Left lung (tissue), 14 donors: ENCODE measurements around the gene TECPR1. TPM values are rescaled to one million over a fixed set of nuclear protein-coding genes. Genes with fewer than 3 reads are reported as not detected.
A peak's percentile ranks its signal among the peaks of the same experiment; 100 is the strongest.

Source experiments
- ATAC-seq: fragments of 200-7000 bp; cut with Tn5 transposase; one replicate; pipeline ENCODE4 v1.9.1; 2020; ENCODE audit warnings: moderate library complexity
- DNase-seq, 4 donors: peaks; one replicate each; pipeline ENCODE4 v3.0.0-alpha.2; 2013 to 2020
- H3K27ac ChIP-seq, 2 donors: fragments of 200-600 bp; sonication (generic) in 1 of 2; one replicate each; pipeline versions ENCODE4 v1.5.0 to v1.8.0; 2020 to 2021
- H3K27me3 ChIP-seq, 2 donors: fragments of 200-600 bp; sonication (generic) in 1 of 2; one replicate each; pipeline versions ENCODE4 v1.5.0 to v1.8.0; 2020 to 2021
- H3K36me3 ChIP-seq, 2 donors: fragments of 200-600 bp; sonication (generic) in 1 of 2; one replicate each; pipeline versions ENCODE4 v1.5.0 to v1.8.0; 2020 to 2021
- H3K4me1 ChIP-seq, 2 donors: fragments of 200-600 bp; one replicate each; pipeline ENCODE4 v1.8.0; 2021
- H3K4me3 ChIP-seq, 2 donors: fragments of 200-600 bp; sonication (generic) in 1 of 2; one replicate each; pipeline versions ENCODE4 v1.5.0 to v1.8.0; 2020 to 2021; ENCODE audit warnings: mild to moderate bottlenecking in 1 of 2
- H3K9me3 ChIP-seq, 2 donors: fragments of 200-600 bp; sonication (generic) in 1 of 2; one replicate each; pipeline versions ENCODE4 v1.5.0 to v1.8.0; 2020 to 2021
- intact Hi-C, 2 donors: fragments of 100-400 bp; cut with DNase I; formaldehyde crosslinking; loops; one replicate each; pipeline versions ENCODE4 v1.11.2 to v1.14.2; 2022
- long read RNA-seq, 12 donors: library from polyadenylated mRNA in 2 of 12; unstranded in 2 of 12; transcript quantifications; one replicate each; pipeline ENCODE4 v2.0.0 and lab custom pipeline, GENCODE V29; 2019 to 2026
- polyA plus RNA-seq, 6 donors: library from polyadenylated mRNA; unstranded; fragments of 120-200 nt; gene quantifications; one replicate each; pipeline ENCODE4 v1.2.1, GENCODE V29; 2013; ENCODE audit not compliant: insufficient read length in 6 of 6
- total RNA-seq, 2 donors: library from RNA; stranded (reverse); fragmentation: NEBNext Ultra II Directional; extraction: Animal tissue kit (Norgen Biotek cat#: 25700); gene quantifications; one replicate each; pipeline ENCODE4 v1.2.1, GENCODE V29; 2021
- TF ChIP-seq, protein P1 (sequence below), 2 donors: fragments of 200-600 bp; sonication (generic) in 1 of 2; IDR thresholded peaks; one replicate each; pipeline versions ENCODE4 v1.5.0 to v1.8.0; 2021; ENCODE audit warnings: antibody characterized with exemption in 2 of 2
- donor health status: DM: no; HTN: yes; CAD: no.
- donor health status: DM: no; HTN: no; CAD: no.

TECPR1 gene, protein sequence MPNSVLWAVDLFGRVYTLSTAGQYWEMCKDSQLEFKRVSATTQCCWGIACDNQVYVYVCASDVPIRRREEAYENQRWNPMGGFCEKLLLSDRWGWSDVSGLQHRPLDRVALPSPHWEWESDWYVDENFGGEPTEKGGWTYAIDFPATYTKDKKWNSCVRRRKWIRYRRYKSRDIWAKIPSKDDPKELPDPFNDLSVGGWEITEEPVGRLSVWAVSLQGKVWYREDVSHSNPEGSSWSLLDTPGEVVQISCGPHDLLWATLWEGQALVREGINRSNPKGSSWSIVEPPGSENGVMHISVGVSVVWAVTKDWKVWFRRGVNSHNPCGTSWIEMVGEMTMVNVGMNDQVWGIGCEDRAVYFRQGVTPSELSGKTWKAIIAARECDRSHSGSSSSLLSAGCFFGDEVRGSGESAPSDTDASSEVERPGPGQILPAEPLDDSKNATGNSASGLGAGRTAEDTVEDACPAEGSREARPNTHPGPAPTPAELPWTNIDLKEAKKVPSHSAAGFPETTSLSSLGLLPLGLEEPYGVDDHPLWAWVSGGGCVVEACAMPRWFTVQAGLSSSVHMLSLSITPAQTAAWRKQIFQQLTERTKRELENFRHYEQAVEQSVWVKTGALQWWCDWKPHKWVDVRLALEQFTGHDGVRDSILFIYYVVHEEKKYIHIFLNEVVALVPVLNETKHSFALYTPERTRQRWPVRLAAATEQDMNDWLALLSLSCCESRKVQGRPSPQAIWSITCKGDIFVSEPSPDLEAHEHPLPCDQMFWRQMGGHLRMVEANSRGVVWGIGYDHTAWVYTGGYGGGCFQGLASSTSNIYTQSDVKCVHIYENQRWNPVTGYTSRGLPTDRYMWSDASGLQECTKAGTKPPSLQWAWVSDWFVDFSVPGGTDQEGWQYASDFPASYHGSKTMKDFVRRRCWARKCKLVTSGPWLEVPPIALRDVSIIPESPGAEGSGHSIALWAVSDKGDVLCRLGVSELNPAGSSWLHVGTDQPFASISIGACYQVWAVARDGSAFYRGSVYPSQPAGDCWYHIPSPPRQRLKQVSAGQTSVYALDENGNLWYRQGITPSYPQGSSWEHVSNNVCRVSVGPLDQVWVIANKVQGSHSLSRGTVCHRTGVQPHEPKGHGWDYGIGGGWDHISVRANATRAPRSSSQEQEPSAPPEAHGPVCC
- total RNA-seq (10 to 100 TPM; 40.0 to 67.4 TPM), polyA plus RNA-seq (10 to 100 TPM; 24.5 to 36.1 (median 27.6) TPM)
- long read RNA-seq, donor 1, partial matches to known transcripts = 567 of 567 reads
- long read RNA-seq, donor 1, other reads (novel, unspliced or antisense) = 0 of 567 reads
- long read RNA-seq, donor 2, partial matches to known transcripts = 0 of 1 reads
- long read RNA-seq, donor 2, other reads (novel, unspliced or antisense) = 0 of 1 reads
- long read RNA-seq, donor 3, partial matches to known transcripts = 0 of 1 reads
- long read RNA-seq, donor 3, other reads (novel, unspliced or antisense) = 0 of 1 reads
- long read RNA-seq, donor 4, full-length matches to known transcripts = 1 of 5 reads
- long read RNA-seq, donor 4, partial matches to known transcripts = 2 of 5 reads
- long read RNA-seq, donor 4, other reads (novel, unspliced or antisense) = 2 of 5 reads
- long read RNA-seq, donor 5, partial matches to known transcripts = 0 of 1 reads
- long read RNA-seq, donor 5, other reads (novel, unspliced or antisense) = 0 of 1 reads
- long read RNA-seq, donor 6, partial matches to known transcripts = 13 of 13 reads
- long read RNA-seq, donor 6, other reads (novel, unspliced or antisense) = 0 of 13 reads
- long read RNA-seq, donor 7 = 0 reads
- long read RNA-seq, donor 8, full-length matches to known transcripts = 4 of 472 reads
- long read RNA-seq, donor 8, partial matches to known transcripts = 44 of 472 reads
- long read RNA-seq, donor 8, other reads (novel, unspliced or antisense) = 424 of 472 reads
- long read RNA-seq, donor 9 = 0 reads
- long read RNA-seq, donor 10, partial matches to known transcripts = 4 of 5 reads
- long read RNA-seq, donor 10, other reads (novel, unspliced or antisense) = 1 of 5 reads
- long read RNA-seq, donor 11 = 0 reads
- long read RNA-seq, donor 12 = 0 reads

DNA sequence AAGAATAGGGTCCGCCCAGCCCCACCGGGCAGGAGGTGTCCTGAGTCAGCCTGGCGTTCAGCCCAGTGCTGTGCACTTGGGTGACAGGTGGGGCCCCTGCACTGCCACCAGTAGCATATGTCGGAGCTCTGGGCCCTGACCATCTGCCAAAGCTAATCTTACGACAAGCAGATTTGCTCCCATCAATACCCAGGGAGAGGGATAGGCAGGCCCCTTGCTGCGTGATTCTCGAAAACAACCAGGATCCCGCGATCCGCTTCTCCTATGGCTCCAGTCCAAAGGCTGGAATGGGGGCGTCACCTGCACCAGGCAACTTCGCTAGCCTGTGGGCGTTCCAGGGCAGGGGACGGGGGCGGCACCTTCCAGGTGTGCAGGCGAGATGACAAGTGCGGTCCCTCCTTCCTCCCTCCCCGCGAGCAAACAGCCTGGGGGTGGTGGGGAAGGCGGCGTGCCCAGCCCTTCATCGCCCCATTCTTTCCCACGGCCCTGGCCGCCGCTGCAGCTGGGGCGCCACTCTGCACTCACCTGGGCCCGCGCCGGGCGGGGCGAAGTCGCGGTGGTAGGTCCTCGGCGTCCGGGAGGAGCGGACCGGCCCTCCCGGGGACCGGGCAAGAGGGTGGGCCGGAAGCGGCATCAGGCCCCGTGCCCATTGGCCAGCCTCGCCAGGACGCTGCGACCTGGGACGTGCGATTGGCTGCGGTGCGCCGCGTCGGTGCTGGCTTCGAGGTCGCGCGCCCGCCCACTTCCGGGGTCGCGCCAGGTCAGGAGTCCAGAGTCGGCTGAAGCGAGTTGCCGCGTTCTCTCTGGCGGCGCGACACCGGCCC lies at the start of gene TECPR1:
TECPR1 (minus strand) TSS at position 632 of the 824 bp plus-strand sequence. CDS start 6,086 bp downstream, outside the sequence.
- peaks cover 0 to 15% of the 10 kb centered on the region in 2 donors for H3K36me3 ChIP-seq
- peak within 1 kb of the TSS; percentile 75 to 83 for H3K27ac ChIP-seq
- H3K9me3 ChIP-seq = no peaks in the 10 kb centered on the region
- DNase-seq (peak; percentile 86 to 97 (median 96)), ATAC-seq (peak; percentile 98)
- TF ChIP-seq, protein P1, sequence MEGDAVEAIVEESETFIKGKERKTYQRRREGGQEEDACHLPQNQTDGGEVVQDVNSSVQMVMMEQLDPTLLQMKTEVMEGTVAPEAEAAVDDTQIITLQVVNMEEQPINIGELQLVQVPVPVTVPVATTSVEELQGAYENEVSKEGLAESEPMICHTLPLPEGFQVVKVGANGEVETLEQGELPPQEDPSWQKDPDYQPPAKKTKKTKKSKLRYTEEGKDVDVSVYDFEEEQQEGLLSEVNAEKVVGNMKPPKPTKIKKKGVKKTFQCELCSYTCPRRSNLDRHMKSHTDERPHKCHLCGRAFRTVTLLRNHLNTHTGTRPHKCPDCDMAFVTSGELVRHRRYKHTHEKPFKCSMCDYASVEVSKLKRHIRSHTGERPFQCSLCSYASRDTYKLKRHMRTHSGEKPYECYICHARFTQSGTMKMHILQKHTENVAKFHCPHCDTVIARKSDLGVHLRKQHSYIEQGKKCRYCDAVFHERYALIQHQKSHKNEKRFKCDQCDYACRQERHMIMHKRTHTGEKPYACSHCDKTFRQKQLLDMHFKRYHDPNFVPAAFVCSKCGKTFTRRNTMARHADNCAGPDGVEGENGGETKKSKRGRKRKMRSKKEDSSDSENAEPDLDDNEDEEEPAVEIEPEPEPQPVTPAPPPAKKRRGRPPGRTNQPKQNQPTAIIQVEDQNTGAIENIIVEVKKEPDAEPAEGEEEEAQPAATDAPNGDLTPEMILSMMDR (IDR thresholded peaks at IDR 0.05) = no peak
- H3K27me3 ChIP-seq = no peaks in the 10 kb centered on the region
- H3K4me1 ChIP-seq = peaks cover 13 to 85% of the 10 kb centered on the region in 2 donors
- intact Hi-C loops = no loop called here
- H3K4me3 ChIP-seq = peak within 1 kb of the TSS; percentile 93 to 97

DNA sequence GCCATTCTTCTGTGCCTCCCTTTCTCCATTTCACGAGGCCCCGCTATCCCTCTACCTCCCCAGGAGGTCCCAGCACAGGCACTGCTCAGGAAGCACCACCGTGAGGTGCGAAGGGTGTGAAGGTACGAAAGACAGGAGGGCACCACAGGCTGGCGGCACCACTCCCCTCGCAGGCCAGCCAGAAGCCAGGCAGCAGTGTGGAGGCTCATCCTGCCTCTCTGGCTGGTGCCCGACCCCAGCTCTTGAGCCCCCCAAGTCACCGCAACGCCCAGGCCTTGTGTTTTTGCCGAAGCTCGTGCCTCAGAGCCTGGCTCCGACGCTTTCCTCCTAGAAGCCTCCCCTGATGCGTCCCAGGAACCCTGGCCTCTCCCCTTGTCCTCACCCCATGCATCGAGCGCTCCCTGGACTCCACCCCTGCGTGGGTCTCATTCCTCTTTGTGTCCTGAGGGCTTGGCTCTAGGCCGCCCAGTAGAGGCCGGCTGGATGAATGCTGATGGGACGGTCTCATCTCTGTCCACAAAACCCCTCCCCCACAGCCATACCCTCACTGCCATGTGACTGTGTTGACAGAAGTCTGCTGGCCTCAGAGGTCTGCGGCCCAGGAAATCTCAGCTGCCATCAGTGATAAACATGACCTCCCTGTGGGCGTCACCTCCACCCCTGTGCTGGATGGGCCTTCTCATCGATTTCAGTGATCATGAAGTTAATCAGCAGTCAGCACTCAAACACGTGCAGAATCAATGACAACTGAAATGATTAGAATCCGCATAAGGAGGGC lies 48.8 kb upstream of the TECPR1 start:
- Histone ChIP-seq H3K27me3 (no peaks in the 10 kb centered on the region), H3K36me3 (peaks cover 0 to 60% of the 10 kb centered on the region in 2 donors), H3K9me3 (no peaks in the 10 kb centered on the region), H3K27ac (no peak overlapping the region), H3K4me1 (no peaks in the 10 kb centered on the region), H3K4me3 (no peak overlapping the region)
- ATAC-seq (no peak), DNase-seq (no peak)
- intact Hi-C loops = no loop called here
- TF ChIP-seq, protein P1 (IDR thresholded peaks at IDR 0.05) = no peak

DNA sequence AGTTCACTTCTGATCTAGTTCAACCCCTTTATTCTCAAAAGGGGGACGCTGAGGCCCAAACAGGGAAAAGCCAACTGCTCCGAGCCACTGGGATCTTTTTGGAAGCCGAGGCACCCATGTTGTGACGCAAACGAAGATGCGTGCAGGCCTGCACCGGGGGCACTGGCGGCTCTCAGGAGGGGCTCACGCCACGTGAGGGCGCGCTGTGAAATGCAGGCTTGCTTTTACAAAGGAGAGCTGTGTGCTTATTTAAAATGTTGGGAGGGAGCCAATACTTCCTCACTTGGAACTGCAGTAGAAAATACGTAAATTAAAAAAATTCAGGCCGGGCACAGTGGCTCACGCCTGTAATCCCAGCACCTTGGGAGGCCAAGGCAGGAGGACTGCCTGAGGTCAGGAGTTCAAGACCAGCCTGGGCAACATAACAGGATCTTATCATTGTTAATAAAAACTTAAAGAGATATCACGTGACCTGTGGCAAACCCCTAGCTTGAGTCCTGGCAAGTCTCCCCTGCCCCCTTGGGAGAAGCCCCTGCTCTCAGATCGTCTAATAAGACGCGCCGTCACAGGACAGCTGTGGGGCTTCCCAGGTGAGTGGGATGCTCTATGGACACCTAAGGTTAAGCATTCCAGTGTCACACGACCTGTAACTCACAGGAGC lies 45.7 kb upstream of the TECPR1 start:
- no peaks in the 10 kb centered on the region for H3K27me3 ChIP-seq
- H3K9me3 ChIP-seq = no peaks in the 10 kb centered on the region
- H3K27ac ChIP-seq = no peak overlapping the region
- intact Hi-C loops = loop anchor here in 1 of 2 donors (10.0 kb wide), 1 partner anchor 107 kb away; the partner anchor contains the start of gene BAIAP2L1
- H3K36me3 ChIP-seq = peaks cover 0 to 72% of the 10 kb centered on the region in 2 donors
- DNase-seq (peak in 1 of 4 donors; percentile 66), ATAC-seq (no peak)
- H3K4me3 ChIP-seq = no peak overlapping the region
- TF ChIP-seq, protein P1 (IDR thresholded peaks at IDR 0.05) = no peak
- peaks cover 0 to 7% of the 10 kb centered on the region in 2 donors for H3K4me1 ChIP-seq
